IMR-90 (cell line): ENCODE data around the gene CIITA. TPM values are rescaled to one million over a fixed set of nuclear protein-coding genes. Genes with fewer than 3 reads are reported as not detected.

Experiments
- ATAC-seq: fragments of 200-7000 bp; cut with Tn5 transposase; 2 replicates; pipeline ENCODE4 v1.9.1; 2020; ENCODE audit warnings: low read depth, mild to moderate bottlenecking, moderate library complexity
- BruUV-seq: library from RNA; stranded (reverse); fragments of 400-500 nt; replicated peaks from 2 replicates; lab custom pipeline; 2021; lab: Mats Ljungman, UMichigan
- CTCF ChIA-PET: fragments of 300-600 bp; formaldehyde crosslinking; extraction: SDS; loops from one replicate; lab custom pipeline; 2021; ENCODE audit warnings: antibody characterized with exemption; lab: Yijun Ruan, JAX
- POLR2A ChIA-PET: fragments of 300-600 bp; sonication (Branson Sonifier 250); formaldehyde crosslinking; loops from one replicate; lab custom pipeline; 2022; ENCODE audit warnings: antibody characterized with exemption; ENCODE audit not compliant: unreplicated experiment; lab: Charles Lee
- DNase-seq: peaks from one replicate; pipeline ENCODE4 v3.0.0; 2013
- H2AFZ ChIP-seq: replicated peaks from 2 replicates; pipeline ENCODE3; 2013; ENCODE audit warnings: low read length, mild to moderate bottlenecking; ENCODE audit not compliant: poor library complexity
- H2AK5ac ChIP-seq: 2 replicates; pipeline ENCODE4 v1.6.1; 2013; ENCODE audit warnings: low read depth, low read length, inconsistent platforms
- H2AK9ac ChIP-seq: replicated peaks from 2 replicates; pipeline ENCODE3; 2013; ENCODE audit warnings: mild to moderate bottlenecking, low read depth, low read length, moderate library complexity; ENCODE audit not compliant: poor library complexity
- H2BK120ac ChIP-seq: 2 replicates; pipeline ENCODE4 v1.6.1; 2013; ENCODE audit warnings: low read depth, low read length, inconsistent platforms
- H2BK15ac ChIP-seq: 3 replicates; pipeline ENCODE4 v1.6.1; 2013; ENCODE audit warnings: low read depth, low read length, inconsistent platforms
- H2BK20ac ChIP-seq: 2 replicates; pipeline ENCODE4 v1.6.1; 2013; ENCODE audit warnings: low read depth, mild to moderate bottlenecking, inconsistent platforms, low read length, moderate library complexity
- H2BK5ac ChIP-seq: 2 replicates; pipeline ENCODE4 v1.6.1; 2013; ENCODE audit warnings: mild to moderate bottlenecking, low read depth, low read length, inconsistent platforms; ENCODE audit not compliant: poor library complexity, severe bottlenecking
- H3K14ac ChIP-seq: replicated peaks from 2 replicates; pipeline ENCODE4 v1.6.1; 2013; ENCODE audit warnings: low read depth, low read length, inconsistent platforms
- H3K18ac ChIP-seq: 2 replicates; pipeline ENCODE4 v1.6.1; 2013; ENCODE audit warnings: low read depth, low read length, control low read depth
- H3K23ac ChIP-seq: 2 replicates; pipeline ENCODE4 v1.6.1; 2013; ENCODE audit warnings: low read depth, low read length, inconsistent platforms
- H3K27ac ChIP-seq: 2 replicates; pipeline ENCODE4 v1.5.1; 2013; ENCODE audit warnings: mild to moderate bottlenecking, control low read depth, low read length; ENCODE audit not compliant: insufficient read depth
- H3K27me3 ChIP-seq: 2 replicates; pipeline ENCODE4 v1.6.1; 2013; ENCODE audit warnings: low read length; ENCODE audit not compliant: control insufficient read depth, insufficient read depth
- H3K36me3 ChIP-seq: 2 replicates; pipeline ENCODE4 v1.6.1; 2013; ENCODE audit warnings: low read length, mixed read lengths; ENCODE audit not compliant: control insufficient read depth, insufficient read depth
- H3K4ac ChIP-seq: 2 replicates; pipeline ENCODE4 v1.6.1; 2013; ENCODE audit warnings: low read depth, low read length, inconsistent platforms
- H3K4me1 ChIP-seq: 2 replicates; pipeline ENCODE4 v1.6.1; 2013; ENCODE audit warnings: low read length, mixed read lengths; ENCODE audit not compliant: control insufficient read depth, insufficient read depth
- H3K4me2 ChIP-seq: 2 replicates; pipeline ENCODE4 v1.6.1; 2013; ENCODE audit warnings: low read depth, mild to moderate bottlenecking, control low read depth, low read length, moderate library complexity
- H3K4me3 ChIP-seq: 2 replicates; pipeline ENCODE4 v1.5.1; 2013; ENCODE audit warnings: low read depth, mild to moderate bottlenecking, control low read depth, low read length, moderate library complexity; ENCODE audit not compliant: insufficient read depth
- H3K56ac ChIP-seq: 2 replicates; pipeline ENCODE4 v1.6.1; 2013; ENCODE audit warnings: low read length, inconsistent platforms; ENCODE audit not compliant: insufficient read depth; ENCODE audit errors: extremely low read depth
- H3K79me1 ChIP-seq, 2 experiments: 2 replicates each; pipeline ENCODE4 v1.6.1; 2013; ENCODE audit warnings: low read length in 2 of 2, inconsistent platforms in 1 of 2, low read depth in 1 of 2
- H3K9ac ChIP-seq: 2 replicates; pipeline ENCODE4 v1.6.1; 2013; ENCODE audit warnings: low read depth, low read length, control low read depth
- H3K9me1 ChIP-seq: 2 replicates; pipeline ENCODE4 v1.6.1; 2013; ENCODE audit warnings: low read length, inconsistent platforms; ENCODE audit not compliant: insufficient read depth
- H3K9me3 ChIP-seq: 2 replicates; pipeline ENCODE4 v1.6.1; 2013; ENCODE audit warnings: low read length; ENCODE audit not compliant: control insufficient read depth, insufficient read depth
- H4K20me1 ChIP-seq: 2 replicates; pipeline ENCODE4 v1.6.1; 2013; ENCODE audit warnings: low read length, inconsistent platforms; ENCODE audit not compliant: insufficient read depth
- H4K5ac ChIP-seq: 2 replicates; pipeline ENCODE4 v1.6.1; 2013; ENCODE audit warnings: mild to moderate bottlenecking, low read depth, low read length, control low read depth
- H4K8ac ChIP-seq, 2 experiments: 2 replicates each; pipeline ENCODE4 v1.6.1; 2013; ENCODE audit warnings: low read depth in 2 of 2, low read length in 2 of 2, control low read depth in 1 of 2, inconsistent platforms in 1 of 2
- H4K91ac ChIP-seq: 2 replicates; pipeline ENCODE4 v1.6.1; 2013; ENCODE audit warnings: low read depth, low read length, inconsistent platforms; ENCODE audit not compliant: insufficient read depth
- BHLHE40 ChIP-seq: fragments of 150-350 bp; IDR thresholded peaks from 2 replicates; pipeline ENCODE4 v1.6.1; 2016; ENCODE audit warnings: mild to moderate bottlenecking, low read depth, low read length
- CEBPB ChIP-seq: IDR thresholded peaks from 2 replicates; pipeline ENCODE4 v1.6.1; 2012; ENCODE audit warnings: low read depth, low read length, improper control_type of control experiment
- CHD1 ChIP-seq: IDR thresholded peaks from 2 replicates; pipeline ENCODE4 v1.6.1; 2012; ENCODE audit warnings: low read depth, low read length, improper control_type of control experiment
- CTCF ChIP-seq: conservative IDR thresholded peaks from 2 replicates; pipeline ENCODE4 v1.5.1; 2012; ENCODE audit warnings: mild to moderate bottlenecking, low read depth, low read length, improper control_type of control experiment
- ELK1 ChIP-seq: fragments of 150-350 bp; IDR thresholded peaks from 2 replicates; pipeline ENCODE4 v1.6.1; 2016; ENCODE audit warnings: low read depth, mild to moderate bottlenecking, low read length, moderate library complexity, borderline replicate concordance
- FOS ChIP-seq: fragments of 150-350 bp; IDR thresholded peaks from 2 replicates; pipeline ENCODE4 v1.6.1; 2016; ENCODE audit warnings: low read depth, low read length
- MAFK ChIP-seq: IDR thresholded peaks from 2 replicates; pipeline ENCODE4 v1.6.1; 2012; ENCODE audit warnings: low read depth, low read length, improper control_type of control experiment
- MAZ ChIP-seq: IDR thresholded peaks from 2 replicates; pipeline ENCODE4 v1.6.1; 2012; ENCODE audit warnings: low read depth, mild to moderate bottlenecking, low read length, improper control_type of control experiment, moderate library complexity, borderline replicate concordance
- MXI1 ChIP-seq: IDR thresholded peaks from 2 replicates; pipeline ENCODE4 v1.6.1; 2012; ENCODE audit warnings: low read depth, mild to moderate bottlenecking, low read length, moderate library complexity, borderline replicate concordance
- NFE2L2 ChIP-seq: fragments of 150-350 bp; IDR thresholded peaks from 2 replicates; pipeline ENCODE4 v1.6.1; 2016; ENCODE audit warnings: low read depth, mild to moderate bottlenecking, low read length
- POLR2A ChIP-seq: IDR thresholded peaks from 2 replicates; pipeline ENCODE4 v1.6.1; 2012; ENCODE audit warnings: mild to moderate bottlenecking, low read depth, low read length
- RAD21 ChIP-seq: IDR thresholded peaks from 2 replicates; pipeline ENCODE4 v1.6.1; 2012; ENCODE audit warnings: low read length, improper control_type of control experiment
- RCOR1 ChIP-seq: IDR thresholded peaks from 2 replicates; pipeline ENCODE4 v1.6.1; 2012; ENCODE audit warnings: mild to moderate bottlenecking, low read length, improper control_type of control experiment; ENCODE audit not compliant: insufficient replicate concordance
- RFX5 ChIP-seq: IDR thresholded peaks from 2 replicates; pipeline ENCODE4 v1.8.0; 2012; ENCODE audit warnings: low read depth, mild to moderate bottlenecking, low read length, moderate library complexity
- SMC3 ChIP-seq: fragments of 150-350 bp; IDR thresholded peaks from 2 replicates; pipeline ENCODE4 v1.6.1; 2016; ENCODE audit warnings: low read depth, mild to moderate bottlenecking, antibody characterized with exemption, low read length, moderate library complexity
- USF2 ChIP-seq: fragments of 150-350 bp; IDR thresholded peaks from 2 replicates; pipeline ENCODE4 v1.6.1; 2017; ENCODE audit warnings: mild to moderate bottlenecking, antibody characterized with exemption, low read length, low read depth
- WGBS, 2 experiments: methylation state at CpG; one replicate each; pipeline versions ENCODE4 v1.1.5 to v1.1.7; 2013; ENCODE audit warnings: missing lambda C conversion rate in 2 of 2; ENCODE audit not compliant: insufficient read length in 1 of 2; ENCODE audit errors: extremely low coverage in 2 of 2; 5-methylcytosine and 5-hydroxymethylcytosine counted together
- dilution Hi-C: fragments of 300-500 bp; cut with HindIII; formaldehyde crosslinking; loops from one replicate; pipeline ENCODE4 v1.14.3; 2018; ENCODE audit warnings: low sequenced_read_pairs; ENCODE audit not compliant: unreplicated experiment
- in situ Hi-C: fragments of 300-500 bp; cut with MboI; formaldehyde crosslinking; loops from 3 replicates; pipeline ENCODE4 v1.14.3; 2019; ENCODE audit warnings: low sequenced_read_pairs, inconsistent platforms, mixed read lengths
- intact Hi-C: fragments of 100-400 bp; cut with micrococcal nuclease; formaldehyde crosslinking; loops from 2 replicates; pipeline ENCODE4 v1.10.0; 2022
- polyA plus RNA-seq, 3 experiments: library from polyadenylated mRNA; depleted of rRNA; stranded (reverse); fragments of >200 nt; gene quantifications; 2 replicates each; pipeline ENCODE4 v1.2.3, GENCODE V29; 2012; ENCODE audit warnings: low replicate concordance in 1 of 3
- total RNA-seq: library from RNA; depleted of rRNA; stranded (reverse); fragments of >200 nt; gene quantifications from 2 replicates; pipeline ENCODE4 v1.2.3, GENCODE V29; 2012

CIITA gene
- total and polyA plus RNA-seq, 2 of the 4 experiments (the other 2 are of a cell fraction), result 0.10 TPM; not detected in 1

- ATAC-seq (no peak), DNase-seq (no peak)
- Histone ChIP-seq H2BK120ac (no peak overlapping the region), H3K36me3 (no peaks in the 10 kb centered on the region), H3K27ac (no peak overlapping the region), H3K18ac (no peak overlapping the region), H3K27me3 (no peaks in the 10 kb centered on the region; the same call in none of the 2 replicates), H3K56ac (no peak overlapping the region), H3K4ac (no peak overlapping the region), H3K79me1 (no peaks in the 10 kb centered on the region), H3K9me3 (no peaks in the 10 kb centered on the region), H3K4me3 (no peak overlapping the region), H3K23ac (no peak overlapping the region), H4K20me1 (no peaks in the 10 kb centered on the region), H2AFZ (no peak overlapping the region), H3K14ac (no peak overlapping the region), H4K8ac (no peak overlapping the region), H2AK9ac (no peak overlapping the region), H4K91ac (no peak overlapping the region), H2BK15ac (no peak overlapping the region), H2AK5ac (no peak overlapping the region), H3K9me1 (no peaks in the 10 kb centered on the region), H2BK5ac (peak overlapping the region; percentile 54), H4K5ac (no peak overlapping the region), H3K4me2 (no peak overlapping the region), H3K4me1 (no peaks in the 10 kb centered on the region), H2BK20ac (no peak overlapping the region), H3K9ac (no peak overlapping the region)
- ChIA-PET CTCF (no interaction called here), POLR2A (no interaction called here)
- dilution Hi-C loops (no loop called here), in situ Hi-C loops (no loop called here), intact Hi-C loops (no loop called here)
- TF ChIP-seq RAD21, result no peak
- TF ChIP-seq USF2, result no peak
- TF ChIP-seq NFE2L2, result no peak
- TF ChIP-seq CEBPB, result no peak
- no peak for TF ChIP-seq RFX5
- no peak for TF ChIP-seq SMC3
- TF ChIP-seq BHLHE40, result no peak
- no peak for TF ChIP-seq MXI1
- TF ChIP-seq CTCF, result no peak
- TF ChIP-seq MAZ, result no peak
- TF ChIP-seq FOS, result no peak
- no peak for TF ChIP-seq RCOR1
- no peak for TF ChIP-seq MAFK
- TF ChIP-seq POLR2A, result no peak
- TF ChIP-seq ELK1, result no peak
- TF ChIP-seq CHD1, result no peak
- no TSS peak for BruUV-seq
- 64% methylated on average over 2 of the region's 2 CpGs; no CpG with 5 or more reads in 1 of the 2 experiments for WGBS, 2 experiments
Observed at GRCh38 chr16:10859020-10859419, 18.0 kb upstream of the CIITA start.
